ENCODE measurements around the gene NLRX1.
"Not testable (repeated sequence)": the region's sequence is repeated elsewhere in the genome, so short reads cannot be mapped to it uniquely, and the experiment has no call there.

Gene NLRX1

GRCh38 chr11:119209186-119209585, 40.7 kb downstream of the NLRX1 start:
- no peak for DNase-seq (ENCODE audit: low spot score)

- DNase-seq (ENCODE audit: low spot score), result no peak
These were observed 41.5 kb downstream of the NLRX1 start for GRCh38 chr11:119210050-119210449.

- DNase-seq (ENCODE audit: low spot score), result no peak
These were observed 49.8 kb downstream of the NLRX1 start for GRCh38 chr11:119218141-119218878.

- no peak for DNase-seq (ENCODE audit: low spot score)
These were observed 53.8 kb downstream of the NLRX1 start for GRCh38 chr11:119222308-119222707.

- DNase-seq (ENCODE audit: low spot score), result no peak
These were observed 54.4 kb downstream of the NLRX1 start for GRCh38 chr11:119222891-119223290.

- no peak for DNase-seq (ENCODE audit: low spot score)
These were observed 55.3 kb downstream of the NLRX1 start for GRCh38 chr11:119223856-119224255.

- not testable (repeated sequence) for DNase-seq (ENCODE audit: low spot score)
These were observed 60.2 kb downstream of the NLRX1 start for GRCh38 chr11:119228535-119229287.

DNA sequence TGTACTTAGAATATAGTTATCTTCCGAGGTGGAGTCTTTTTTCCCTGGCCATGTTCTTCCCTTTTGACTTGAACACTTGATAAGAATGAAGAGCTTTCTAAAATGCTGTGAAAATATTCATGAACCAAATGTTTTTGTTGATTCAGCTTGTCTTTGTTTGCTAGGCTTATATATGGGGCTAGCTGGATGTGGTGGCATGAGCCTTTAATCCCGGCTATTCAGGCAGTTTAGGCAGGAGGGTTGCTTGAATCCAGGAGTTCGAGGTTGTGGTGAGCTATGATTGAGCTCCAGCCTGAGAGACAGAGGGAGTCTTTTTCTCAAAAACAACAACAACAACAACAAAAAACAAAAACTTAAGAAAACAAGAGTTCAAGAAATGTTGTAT, 60.8 kb downstream of the NLRX1 start:
- no peak for DNase-seq (ENCODE audit: low spot score)

GRCh38 chr11:119229741-119230140, 61.2 kb downstream of the NLRX1 start:
- DNase-seq (ENCODE audit: low spot score), result no peak

All from left forelimb (tissue), 1 donor.